Upper lobe of left lung (tissue), 4 donors: ENCODE data around the gene LPAR3.

Experiments used
- EP300 ChIP-seq, 4 donors: sonication (generic); formaldehyde crosslinking; IDR thresholded peaks; one replicate each; pipeline ENCODE4 v1.5.1; 2017; ENCODE audit warnings: antibody characterized with exemption in 4 of 4, control low read depth in 2 of 4
- POLR2A ChIP-seq, 4 donors: fragments of 450-650 bp; IDR thresholded peaks; one replicate each; pipeline ENCODE4 v1.5.1; 2016 to 2017; ENCODE audit warnings: antibody characterized with exemption in 4 of 4, mild to moderate bottlenecking in 2 of 4
- TF ChIP-seq, protein P1 (sequence below), 6 experiments: fragments of 450-650 bp in 4 of 6; fragments of 200-600 bp in 2 of 6; sonication (generic) in 2 of 6; IDR thresholded peaks; one replicate each; pipeline ENCODE4 v1.5.1; 2016 to 2019; ENCODE audit warnings: antibody characterized with exemption in 6 of 6

DNA sequence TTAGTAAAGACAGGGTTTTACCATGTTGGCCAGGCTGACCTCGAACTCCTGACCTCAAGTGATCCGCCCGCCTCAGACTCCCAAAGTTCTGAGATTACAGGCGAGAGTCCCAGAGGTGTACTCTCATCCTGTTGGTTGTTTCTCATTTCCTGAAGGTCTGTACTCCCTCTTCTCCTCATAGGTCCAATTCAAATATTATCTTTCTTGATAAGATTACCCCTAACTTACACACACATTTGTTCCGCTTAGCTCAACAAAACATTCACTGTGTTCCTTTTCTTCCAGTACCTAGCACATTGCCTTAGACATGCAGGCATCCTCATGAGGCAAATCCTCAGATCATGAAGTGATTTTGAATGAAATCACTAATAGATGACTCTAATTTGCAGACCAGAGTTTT is 130.3 kb downstream of the LPAR3 start:
- TF ChIP-seq, protein P1, sequence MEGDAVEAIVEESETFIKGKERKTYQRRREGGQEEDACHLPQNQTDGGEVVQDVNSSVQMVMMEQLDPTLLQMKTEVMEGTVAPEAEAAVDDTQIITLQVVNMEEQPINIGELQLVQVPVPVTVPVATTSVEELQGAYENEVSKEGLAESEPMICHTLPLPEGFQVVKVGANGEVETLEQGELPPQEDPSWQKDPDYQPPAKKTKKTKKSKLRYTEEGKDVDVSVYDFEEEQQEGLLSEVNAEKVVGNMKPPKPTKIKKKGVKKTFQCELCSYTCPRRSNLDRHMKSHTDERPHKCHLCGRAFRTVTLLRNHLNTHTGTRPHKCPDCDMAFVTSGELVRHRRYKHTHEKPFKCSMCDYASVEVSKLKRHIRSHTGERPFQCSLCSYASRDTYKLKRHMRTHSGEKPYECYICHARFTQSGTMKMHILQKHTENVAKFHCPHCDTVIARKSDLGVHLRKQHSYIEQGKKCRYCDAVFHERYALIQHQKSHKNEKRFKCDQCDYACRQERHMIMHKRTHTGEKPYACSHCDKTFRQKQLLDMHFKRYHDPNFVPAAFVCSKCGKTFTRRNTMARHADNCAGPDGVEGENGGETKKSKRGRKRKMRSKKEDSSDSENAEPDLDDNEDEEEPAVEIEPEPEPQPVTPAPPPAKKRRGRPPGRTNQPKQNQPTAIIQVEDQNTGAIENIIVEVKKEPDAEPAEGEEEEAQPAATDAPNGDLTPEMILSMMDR (IDR thresholded peaks at IDR 0.05) = no peak
- TF ChIP-seq EP300 (IDR thresholded peaks at IDR 0.05) = no peak
- TF ChIP-seq POLR2A (IDR thresholded peaks at IDR 0.05) = no peak
